ENCODE results near the gene LPP.

GRCh38 chr3:188343894-188344293 lies 189.9 kb downstream of the LPP start:
- no peak for TF ChIP-seq EZH2 (IDR thresholded peaks at IDR 0.05; ENCODE audit: low read length)
- no peak for TF ChIP-seq CTCF (optimal IDR thresholded peaks at IDR 0.05 in 1 of 3, IDR thresholded peaks at IDR 0.05 in 1 of 3, conservative IDR thresholded peaks at IDR 0.05 in 1 of 3; ENCODE audit: extremely low read depth in 1 of 3, insufficient read depth in 2 of 3, low read length in 3 of 3)

All from keratinocyte (primary cell).